DMS153 treated with DMSO at 0.1 percent for 48 hours (cell line): Measurements from ENCODE around the gene CORO1C.
"Not testable (repeated sequence)": the region's sequence is repeated elsewhere in the genome, so short reads cannot be mapped to it uniquely, and the experiment has no call there.

Experiments used
- DNase-seq: peaks from one replicate; lab custom pipeline; 2025; ENCODE audit not compliant: unreplicated experiment; lab: John Stamatoyannopoulos, UW

Gene CORO1C

DNA sequence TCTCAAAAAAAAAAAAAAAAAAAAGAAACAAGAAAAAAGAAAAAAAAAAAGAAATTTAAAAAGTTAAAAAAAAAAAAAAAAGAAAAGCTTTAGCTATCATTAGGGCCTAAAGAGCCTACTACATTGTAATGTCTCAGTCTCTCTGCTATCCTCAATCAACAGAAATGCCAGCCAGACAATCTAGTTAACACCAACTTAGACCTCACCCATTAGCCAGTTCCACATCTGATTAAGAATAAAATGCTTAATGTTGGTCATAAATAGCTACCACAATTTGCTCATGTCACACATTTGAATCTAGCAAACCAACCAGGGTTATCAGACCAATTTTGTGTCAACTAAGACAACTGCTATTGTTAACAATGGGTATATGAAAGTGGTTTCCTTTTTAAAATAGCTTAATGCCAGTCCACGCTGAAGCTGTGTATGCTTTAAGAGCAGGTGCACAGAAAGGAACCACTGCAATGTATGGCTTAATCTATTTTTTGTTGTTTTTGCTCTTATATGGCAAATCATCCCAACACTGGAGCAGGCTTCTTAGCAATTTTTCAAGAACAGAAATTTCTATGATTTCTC is 52.1 kb downstream of the CORO1C start:
- no peak for DNase-seq

GRCh38 chr12:108678104-108678730 is 53.1 kb downstream of the CORO1C start:
- no peak for DNase-seq

DNA sequence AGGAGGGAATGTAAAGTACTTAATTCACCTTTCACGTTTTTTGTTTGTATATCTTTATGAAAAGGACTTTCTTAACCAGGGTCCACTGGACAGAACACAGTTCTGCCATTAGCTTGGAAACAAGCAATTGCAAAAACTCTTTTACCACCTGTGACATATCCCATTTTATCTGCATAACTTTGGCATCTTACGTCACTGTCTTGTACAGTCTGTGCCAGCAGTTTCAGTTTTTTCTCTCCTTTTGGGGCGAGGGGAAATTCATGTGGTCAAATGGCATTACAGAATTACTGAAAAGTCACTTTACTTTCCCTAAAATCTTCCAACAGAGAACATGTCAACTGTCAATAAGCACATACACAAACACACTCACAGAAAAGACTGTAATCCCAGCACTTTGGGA is 53.9 kb downstream of the CORO1C start:
- no peak for DNase-seq

DNA sequence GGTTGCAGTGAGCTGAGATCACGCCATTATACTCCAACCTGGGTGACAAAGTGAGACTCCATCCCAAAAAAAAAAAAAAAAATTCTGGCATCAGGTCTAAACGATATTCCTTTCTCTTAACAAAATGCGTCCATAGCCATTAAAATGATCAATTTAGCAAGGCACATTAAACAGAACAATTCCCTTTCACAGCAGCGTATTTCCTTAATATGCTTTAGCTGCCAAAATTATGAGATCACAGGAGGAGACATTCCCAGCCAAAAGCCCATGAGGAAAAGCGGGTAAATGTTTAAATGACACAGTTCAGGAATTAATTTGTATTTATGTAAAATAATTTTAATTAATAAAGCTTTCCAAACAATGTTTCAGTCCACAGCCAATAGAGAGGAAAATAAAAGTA is 54.6 kb downstream of the CORO1C start:
- DNase-seq, result no peak

DNA sequence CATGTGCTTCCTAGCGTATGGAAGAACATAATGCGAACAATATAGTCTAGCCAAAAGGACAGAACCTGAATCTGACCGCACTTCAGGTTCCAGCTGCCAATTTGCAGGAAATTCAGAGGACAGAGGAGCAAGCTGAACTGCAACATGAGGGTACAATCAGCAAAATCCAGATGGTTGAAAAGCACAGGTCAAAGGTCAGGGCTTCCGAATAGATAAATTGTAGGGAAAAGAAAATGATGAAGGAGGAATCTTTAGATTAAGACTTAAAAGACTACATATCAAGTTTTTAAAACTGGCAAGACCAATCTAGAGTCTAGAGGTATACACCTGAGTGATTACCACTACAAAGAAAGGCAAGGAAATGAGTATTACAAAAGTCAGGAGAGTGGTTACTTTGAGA is 55.5 kb downstream of the CORO1C start:
- no peak for DNase-seq

- DNase-seq, result no peak
These were observed 59.3 kb downstream of the CORO1C start for GRCh38 chr12:108672054-108672453.

DNA sequence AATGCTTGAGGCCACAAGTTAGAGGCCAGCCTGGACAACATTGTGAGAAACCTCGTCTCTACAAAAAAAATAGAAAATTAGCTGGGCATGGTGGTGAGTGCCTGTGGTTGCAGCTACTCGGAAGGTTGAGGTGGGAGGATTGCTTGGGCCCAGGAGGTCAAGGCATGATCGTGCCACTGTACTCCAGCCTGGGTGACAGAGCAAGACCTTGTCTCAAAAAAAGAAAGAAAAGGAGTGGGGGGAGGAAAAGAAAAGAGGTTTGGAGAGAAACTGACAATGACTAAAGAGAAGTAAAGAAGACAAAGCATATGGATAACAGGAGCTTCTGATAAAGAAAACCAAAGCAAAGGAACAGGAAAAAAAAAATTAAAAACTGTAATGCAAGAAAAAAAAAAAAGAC is 60.2 kb downstream of the CORO1C start:
- DNase-seq, result no peak

GRCh38 chr12:108670066-108670631 is 61.2 kb downstream of the CORO1C start:
- DNase-seq, result no peak

DNA sequence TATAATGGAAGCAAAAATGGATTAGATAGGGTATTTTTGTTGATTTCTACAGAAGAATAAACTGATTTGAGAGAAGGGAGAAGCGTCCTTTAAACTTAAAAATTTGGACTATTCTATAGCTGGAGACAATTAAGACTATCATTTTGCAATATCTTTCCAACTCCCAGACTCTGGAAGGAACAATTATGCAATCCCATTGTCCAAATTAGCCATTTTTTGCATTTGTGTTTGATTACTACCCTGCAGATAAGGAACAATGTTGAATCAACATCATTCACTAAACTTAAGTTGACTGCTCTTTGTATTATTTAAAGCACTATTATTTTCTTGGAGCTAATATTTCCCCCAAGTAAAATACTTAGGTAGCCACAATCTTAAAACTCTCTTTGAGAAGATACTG is 62.8 kb downstream of the CORO1C start:
- DNase-seq, result no peak

- no peak for DNase-seq
These were observed 63.3 kb downstream of the CORO1C start for GRCh38 chr12:108668063-108668462.

DNA sequence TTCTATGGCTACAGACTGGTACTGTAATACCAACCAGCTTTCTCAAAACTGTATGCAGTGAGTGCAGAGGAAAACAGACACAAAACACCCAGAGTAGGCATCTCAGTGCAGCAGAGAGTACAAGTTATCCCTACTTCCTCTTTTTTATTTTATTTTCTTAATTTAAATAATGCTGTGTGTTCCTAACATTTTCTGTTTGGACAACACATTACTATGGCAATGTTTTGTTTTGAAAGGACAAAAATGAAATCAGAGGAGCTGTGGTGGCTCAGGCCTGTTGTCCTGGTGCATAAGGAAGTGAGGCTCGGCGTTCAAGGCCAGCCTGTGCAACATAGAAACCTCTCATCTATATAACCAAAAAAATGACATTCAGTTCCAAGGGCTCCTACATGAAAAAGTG is 64.0 kb downstream of the CORO1C start:
- no peak for DNase-seq

DNA sequence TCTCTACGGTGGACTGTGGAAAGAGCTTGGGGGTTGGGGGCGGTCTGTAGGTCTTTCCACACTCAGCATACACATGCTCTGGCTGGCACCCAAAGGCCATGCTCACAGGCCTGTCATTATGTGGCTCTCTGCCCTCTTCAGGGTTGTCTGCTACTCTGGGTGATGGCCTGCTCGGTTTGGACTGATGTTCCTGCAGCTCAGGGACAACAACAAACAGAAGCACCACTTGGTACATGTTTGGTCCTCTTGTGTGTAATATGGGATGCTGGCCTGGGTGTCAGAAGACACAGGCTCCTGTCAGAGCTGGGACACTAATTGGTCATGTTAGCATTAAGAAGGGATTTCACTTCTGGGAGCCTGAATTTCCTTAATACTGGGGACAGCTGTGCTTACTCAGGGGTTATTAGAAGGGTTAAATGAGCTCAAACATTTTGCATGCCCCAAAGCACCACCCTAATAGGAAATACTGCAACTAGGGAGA is 64.9 kb downstream of the CORO1C start:
- DNase-seq, result no peak

GRCh38 chr12:108665608-108666202 is 65.6 kb downstream of the CORO1C start:
- no peak for DNase-seq

DNA sequence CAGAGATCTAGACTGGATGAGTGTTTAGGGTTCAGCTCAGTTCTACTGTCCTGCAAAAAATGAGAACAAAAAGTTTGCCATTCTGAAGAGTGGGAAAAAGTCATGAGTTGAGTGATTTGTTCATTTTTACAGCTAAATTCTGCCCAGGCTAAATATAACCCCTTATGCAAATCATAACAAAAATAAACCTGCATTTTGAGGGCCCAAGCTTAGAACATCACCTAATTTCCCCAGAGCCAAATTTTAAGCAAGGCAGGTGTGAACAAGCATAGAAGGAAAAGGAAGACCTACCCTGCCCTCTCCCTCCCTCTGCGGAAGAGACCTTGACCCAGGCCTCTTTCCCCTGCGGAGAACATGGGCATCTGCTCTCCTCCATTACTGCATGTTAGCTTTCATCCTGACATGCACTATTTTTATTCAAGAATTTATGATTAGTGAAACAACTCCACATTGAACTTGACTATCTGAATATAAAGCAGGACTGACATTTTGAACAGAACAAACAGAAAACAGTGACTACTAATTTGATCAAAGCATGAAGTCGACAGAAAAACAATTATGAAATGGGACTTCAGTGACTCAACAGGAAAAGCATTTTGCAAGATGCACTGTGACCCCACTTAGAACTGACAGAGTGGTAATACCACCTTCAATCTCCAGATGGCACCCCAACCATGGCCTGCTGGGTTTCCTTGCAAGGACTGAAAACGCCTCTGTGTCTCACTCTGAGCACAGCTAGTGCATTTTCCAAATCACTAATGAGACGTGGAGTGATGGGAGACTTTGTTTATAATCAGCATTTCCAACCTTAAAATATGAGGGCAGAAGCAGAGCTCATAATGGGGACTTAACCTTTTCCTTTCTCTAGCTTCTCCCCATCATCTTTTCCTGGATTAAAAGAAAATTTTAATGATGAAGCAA is 66.7 kb downstream of the CORO1C start:
- DNase-seq, result peak; percentile 57

GRCh38 chr12:108663324-108664015 is 67.8 kb downstream of the CORO1C start:
- no peak for DNase-seq

- not testable (repeated sequence) for DNase-seq
These were observed 73.2 kb downstream of the CORO1C start for GRCh38 chr12:108658115-108658514.

GRCh38 chr12:108657130-108657745 is 74.1 kb downstream of the CORO1C start:
- no peak for DNase-seq

DNA sequence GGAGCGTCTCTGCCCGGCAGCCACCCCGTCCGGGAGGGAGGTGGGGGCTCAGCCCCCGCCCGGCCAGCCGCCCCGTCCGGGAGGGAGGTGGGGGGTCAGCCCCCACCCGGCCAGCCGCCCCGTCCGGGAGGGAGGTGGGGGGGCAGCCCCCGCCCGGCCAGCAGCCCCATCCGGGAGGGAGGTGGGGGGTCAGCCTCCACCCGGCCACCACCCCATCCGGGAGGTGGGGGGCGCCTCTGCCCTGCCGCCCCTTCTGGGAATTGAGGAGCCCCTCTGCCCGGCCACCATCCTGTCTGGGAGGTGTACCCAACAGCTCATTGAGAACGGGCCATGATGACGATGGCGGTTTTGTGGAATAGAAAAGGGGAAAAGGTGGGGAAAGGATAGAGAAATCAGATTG is 75.1 kb downstream of the CORO1C start:
- not testable (repeated sequence) for DNase-seq

DNA sequence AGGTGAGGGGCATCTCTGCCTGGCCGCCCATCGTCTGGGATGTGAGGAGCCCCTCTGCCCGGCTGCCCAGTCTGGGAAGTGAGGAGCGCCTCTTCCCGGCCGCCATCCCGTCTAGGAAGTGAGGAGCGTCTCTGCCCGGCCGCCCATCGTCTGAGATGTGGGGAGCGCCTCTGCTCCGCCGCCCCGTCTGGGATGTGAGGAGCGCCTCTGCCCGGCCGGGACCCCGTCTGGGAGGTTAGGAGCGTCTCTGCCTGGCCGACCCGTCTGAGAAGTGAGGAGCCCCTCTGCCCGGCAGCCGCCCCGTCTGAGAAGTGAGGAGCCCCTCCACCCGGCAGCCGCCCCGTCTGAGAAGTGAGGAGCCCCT is 75.5 kb downstream of the CORO1C start:
- DNase-seq, result not testable (repeated sequence)

- DNase-seq, result not testable (repeated sequence)
These were observed 76.7 kb downstream of the CORO1C start for GRCh38 chr12:108654622-108655021.
